Measurements from ENCODE around the gene ADAMTSL1.

- TF ChIP-seq NFYB (CRISPR knock-in tag; conservative IDR thresholded peaks at IDR 0.05; ENCODE audit: low read depth) (no peak), CTCF (IDR thresholded peaks at IDR 0.05) (no peak), ZNF317 (CRISPR knock-in tag; IDR thresholded peaks at IDR 0.05; ENCODE audit: borderline replicate concordance, low read depth) (no peak)
- TF ChIP-seq, protein P1, sequence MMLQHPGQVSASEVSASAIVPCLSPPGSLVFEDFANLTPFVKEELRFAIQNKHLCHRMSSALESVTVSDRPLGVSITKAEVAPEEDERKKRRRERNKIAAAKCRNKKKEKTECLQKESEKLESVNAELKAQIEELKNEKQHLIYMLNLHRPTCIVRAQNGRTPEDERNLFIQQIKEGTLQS (CRISPR knock-in tag; conservative IDR thresholded peaks at IDR 0.05) = no peak
Observed at GRCh38 chr9:18544456-18544855, 70.5 kb downstream of the ADAMTSL1 start.
